ENCODE data around the gene SMIM9. TPM values are rescaled to one million over a fixed set of nuclear protein-coding genes. Genes with fewer than 3 reads are reported as not detected.

SMIM9 gene
- total RNA-seq, 2 experiments from 2014 or later, result not detected

GRCh38 chrX:154836163-154836562 lies 1.7 kb upstream of the SMIM9 start:
- POLR2A ChIA-PET, result no interaction called here
- Mint-ChIP-seq H3K27ac (no peak overlapping the region), H3K36me3 (ENCODE audit: low read depth) (no peaks in the 10 kb centered on the region), H3K9me3 (no peaks in the 10 kb centered on the region), H3K27me3 (no peaks in the 10 kb centered on the region), H3K4me1 (ENCODE audit: low read depth) (no peaks in the 10 kb centered on the region), H3K4me3 (no peak overlapping the region)
- H3K36me3 ChIP-seq (ENCODE audit: insufficient read depth, low read length), result no peaks in the 10 kb centered on the region
- no peak overlapping the region for H3K27ac ChIP-seq (ENCODE audit: low read depth in 1 of 2, low read length in 2 of 2)
- ATAC-seq (ENCODE audit: poor library complexity), result no peak
- DNase-seq, result no peak
- CTCF ChIA-PET, result no interaction called here
- H3K4me3 ChIP-seq (ENCODE audit: low read length), result no peak overlapping the region
- H3K4me1 ChIP-seq (ENCODE audit: insufficient read depth, low read length), result no peaks in the 10 kb centered on the region
- intact Hi-C loops (cut with DNase I, micrococcal nuclease), result loop anchor here in 1 of 2 experiments (5.0 to 10.0 kb wide), 2 partner anchors 84 to 161 kb away; partner anchors contain the start of gene GAB3
- no peak for TF ChIP-seq CTCF (IDR thresholded peaks at IDR 0.05)
- H3K27me3 ChIP-seq (ENCODE audit: control insufficient read depth in 1 of 2, insufficient read depth in 2 of 2, low read length in 2 of 2), result no peaks in the 10 kb centered on the region
- no peaks in the 10 kb centered on the region for H3K9me3 ChIP-seq (ENCODE audit: control insufficient read depth in 1 of 2, insufficient read depth in 1 of 2, low read length in 2 of 2)

GRCh38 chrX:154833746-154834274 lies 652 bp downstream of the SMIM9 start:
- intact Hi-C loops (cut with DNase I, micrococcal nuclease), result loop anchor here in 1 of 2 experiments (10.0 kb wide), 1 partner anchor 159 kb away; no protein-coding TSS in a partner anchor
- CTCF ChIA-PET, result no interaction called here
- no peak for TF ChIP-seq CTCF (IDR thresholded peaks at IDR 0.05)
- H3K9me3 ChIP-seq (ENCODE audit: control insufficient read depth in 1 of 2, insufficient read depth in 1 of 2, low read length in 2 of 2), result no peaks in the 10 kb centered on the region
- H3K4me3 Mint-ChIP-seq, result no peak overlapping the region
- POLR2A ChIA-PET, result no interaction called here
- H3K36me3 Mint-ChIP-seq (ENCODE audit: low read depth), result no peaks in the 10 kb centered on the region
- no peaks in the 10 kb centered on the region for H3K36me3 ChIP-seq (ENCODE audit: insufficient read depth, low read length)
- H3K9me3 Mint-ChIP-seq, result no peaks in the 10 kb centered on the region
- no peak overlapping the region for H3K27ac Mint-ChIP-seq
- no peak overlapping the region for H3K27ac ChIP-seq (ENCODE audit: low read depth in 1 of 2, low read length in 2 of 2)
- H3K27me3 ChIP-seq (ENCODE audit: control insufficient read depth in 1 of 2, insufficient read depth in 2 of 2, low read length in 2 of 2), result no peaks in the 10 kb centered on the region
- H3K27me3 Mint-ChIP-seq, result no peaks in the 10 kb centered on the region
- no peak overlapping the region for H3K4me3 ChIP-seq (ENCODE audit: low read length)
- no peaks in the 10 kb centered on the region for H3K4me1 Mint-ChIP-seq (ENCODE audit: low read depth)
- no peak for DNase-seq
- H3K4me1 ChIP-seq (ENCODE audit: insufficient read depth, low read length), result peaks cover 2% of the 10 kb centered on the region
- ATAC-seq (ENCODE audit: poor library complexity), result no peak

- H3K4me3 ChIP-seq (ENCODE audit: low read length), result no peak overlapping the region
- POLR2A ChIA-PET, result no interaction called here
- Mint-ChIP-seq H3K36me3 (ENCODE audit: low read depth) (no peaks in the 10 kb centered on the region), H3K9me3 (no peaks in the 10 kb centered on the region), H3K27ac (no peak overlapping the region), H3K4me1 (ENCODE audit: low read depth) (no peaks in the 10 kb centered on the region), H3K27me3 (no peaks in the 10 kb centered on the region), H3K4me3 (no peak overlapping the region)
- intact Hi-C loops (cut with DNase I, micrococcal nuclease), result loop anchor here in 1 of 2 experiments (10.0 kb wide), 1 partner anchor 155 kb away; no protein-coding TSS in a partner anchor
- H3K27me3 ChIP-seq (ENCODE audit: control insufficient read depth in 1 of 2, insufficient read depth in 2 of 2, low read length in 2 of 2), result no peaks in the 10 kb centered on the region
- ATAC-seq (ENCODE audit: poor library complexity) (no peak), DNase-seq (no peak)
- H3K9me3 ChIP-seq (ENCODE audit: control insufficient read depth in 1 of 2, insufficient read depth in 1 of 2, low read length in 2 of 2), result no peaks in the 10 kb centered on the region
- CTCF ChIA-PET, result no interaction called here
- peaks cover 11% of the 10 kb centered on the region for H3K4me1 ChIP-seq (ENCODE audit: insufficient read depth, low read length)
- no peaks in the 10 kb centered on the region for H3K36me3 ChIP-seq (ENCODE audit: insufficient read depth, low read length)
- H3K27ac ChIP-seq (ENCODE audit: low read depth in 1 of 2, low read length in 2 of 2), result no peak overlapping the region
- TF ChIP-seq CTCF (IDR thresholded peaks at IDR 0.05), result no peak
Observed at GRCh38 chrX:154829926-154830442, 4.5 kb downstream of the SMIM9 start.
